Natural killer cell (primary cell): ENCODE data around the gene RNU11. TPM values are rescaled to one million over a fixed set of nuclear protein-coding genes. Genes with fewer than 3 reads are reported as not detected.

Source experiments
- ATAC-seq, 3 donors: fragments of 150-1000 bp in 2 of 3; fragments of 200-7000 bp in 1 of 3; cut with Tn5 transposase; 1 replicate in 1 of 3; 2 replicates in 2 of 3; pipeline ENCODE4 v1.10.0; 2021; ENCODE audit warnings: mild to moderate bottlenecking in 2 of 3, moderate library complexity in 2 of 3
- DNase-seq, 2 donors: peaks; one replicate each; pipeline versions ENCODE4 v3.0.0 to v3.0.0-alpha.2; 2013 to 2021; ENCODE audit warnings: mixed read lengths in 1 of 2
- H3K27ac ChIP-seq: one replicate; pipeline ENCODE4 v1.5.1; 2013; ENCODE audit warnings: mild to moderate bottlenecking, low read length
- H3K27me3 ChIP-seq: one replicate; pipeline ENCODE4 v1.6.1; 2013; ENCODE audit warnings: low read length; ENCODE audit not compliant: control insufficient read depth, insufficient read depth
- H3K36me3 ChIP-seq: one replicate; pipeline ENCODE4 v1.6.1; 2013; ENCODE audit warnings: low read length; ENCODE audit not compliant: control insufficient read depth, insufficient read depth
- H3K4me1 ChIP-seq: one replicate; pipeline ENCODE4 v1.6.1; 2013; ENCODE audit warnings: low read length; ENCODE audit not compliant: control insufficient read depth, insufficient read depth
- H3K4me3 ChIP-seq: one replicate; pipeline ENCODE4 v1.5.1; 2013; ENCODE audit warnings: low read length
- H3K9me3 ChIP-seq: one replicate; pipeline ENCODE4 v1.6.1; 2013; ENCODE audit warnings: low read length; ENCODE audit not compliant: control insufficient read depth, insufficient read depth
- H3K27ac Mint-ChIP-seq, 2 donors: one replicate each; pipeline ENCODE4 v1.8.0; 2022; ENCODE audit warnings: mild to moderate bottlenecking in 2 of 2, mixed read lengths in 2 of 2, moderate library complexity in 1 of 2
- H3K27me3 Mint-ChIP-seq, 2 donors: one replicate each; pipeline ENCODE4 v1.8.0; 2022; ENCODE audit warnings: low read depth in 2 of 2, mixed read lengths in 2 of 2
- H3K36me3 Mint-ChIP-seq: one replicate; pipeline ENCODE4 v1.8.0; 2022; ENCODE audit warnings: mixed read lengths
- H3K4me1 Mint-ChIP-seq, 2 donors: one replicate each; pipeline ENCODE4 v1.8.0; 2022; ENCODE audit warnings: mixed read lengths in 2 of 2
- H3K4me3 Mint-ChIP-seq: one replicate; pipeline ENCODE4 v1.8.0; 2022; ENCODE audit warnings: mild to moderate bottlenecking, moderate library complexity, mixed read lengths
- H3K9me3 Mint-ChIP-seq, 2 donors: one replicate each; pipeline ENCODE4 v1.8.0; 2022; ENCODE audit warnings: mixed read lengths in 2 of 2
- CTCF ChIP-seq: fragments of 200-600 bp; IDR thresholded peaks from one replicate; pipeline ENCODE4 v1.8.0; 2022; ENCODE audit warnings: antibody characterized with exemption
- WGBS: methylation state at CpG from one replicate; pipeline ENCODE4 v1.1.7; 2013; ENCODE audit warnings: missing lambda C conversion rate; ENCODE audit not compliant: insufficient coverage; 5-methylcytosine and 5-hydroxymethylcytosine counted together
- intact Hi-C: fragments of 100-400 bp; cut with micrococcal nuclease; formaldehyde crosslinking; loops from one replicate; pipeline ENCODE4 v1.14.2; 2022
- total RNA-seq, 4 donors: library from RNA; stranded (reverse); fragments of 120-200 nt in 1 of 4; gene quantifications; one replicate each; pipeline versions ENCODE4 v1.2.3 to v1.2.4, GENCODE V29; 2013 to 2022

The RNU11 gene
- total RNA-seq, 3 donors from 2014 or later (not counting 1 experiment from before 2014, with no cell fraction given): not detected

DNA sequence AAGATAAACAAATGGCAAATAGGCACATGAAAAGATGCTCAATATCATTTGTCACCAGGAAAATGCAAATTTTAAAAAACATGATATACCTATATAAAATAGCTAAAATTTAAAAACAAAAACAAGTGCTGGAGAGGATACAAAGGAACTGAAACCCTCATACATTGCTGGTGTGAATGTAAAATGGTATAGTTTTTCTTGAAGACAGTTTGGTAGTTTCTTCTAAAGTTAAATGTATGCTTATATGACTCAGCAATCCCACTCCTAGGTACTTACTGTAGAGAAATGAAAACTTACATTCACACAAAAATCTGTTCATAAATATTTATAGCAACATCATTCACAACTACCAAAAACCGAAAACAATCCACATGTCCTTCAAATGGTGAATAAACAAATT, 16.7 kb upstream of the RNU11 start:
- no peak for DNase-seq
- TF ChIP-seq CTCF: no peak
- no peaks in the 10 kb centered on the region for H3K27me3 Mint-ChIP-seq
- H3K36me3 ChIP-seq: no peaks in the 10 kb centered on the region
- no peaks in the 10 kb centered on the region for H3K27me3 ChIP-seq
- H3K4me3 Mint-ChIP-seq: no peak overlapping the region
- peaks cover 11 to 12% of the 10 kb centered on the region in 2 donors for H3K4me1 Mint-ChIP-seq
- H3K27ac ChIP-seq: no peak overlapping the region
- no peak overlapping the region for H3K4me3 ChIP-seq
- H3K4me1 ChIP-seq: no peaks in the 10 kb centered on the region
- WGBS: no CpG with 5 or more reads among the region's 1 CpG
- H3K9me3 Mint-ChIP-seq: no peaks in the 10 kb centered on the region
- ATAC-seq: no peak
- H3K36me3 Mint-ChIP-seq: no peaks in the 10 kb centered on the region
- no peaks in the 10 kb centered on the region for H3K9me3 ChIP-seq
- intact Hi-C loops: no loop called here
- peak overlapping the region in 1 of 2 donors; percentile 12 for H3K27ac Mint-ChIP-seq

GRCh38 chr1:28632560-28632959, 15.8 kb upstream of the RNU11 start:
- Histone ChIP-seq H3K27me3 (no peaks in the 10 kb centered on the region), H3K27ac (no peak overlapping the region), H3K4me1 (no peaks in the 10 kb centered on the region), H3K4me3 (no peak overlapping the region), H3K36me3 (no peaks in the 10 kb centered on the region), H3K9me3 (no peaks in the 10 kb centered on the region)
- H3K4me3 Mint-ChIP-seq: no peak overlapping the region
- no peaks in the 10 kb centered on the region for H3K9me3 Mint-ChIP-seq
- 98% methylated on average over 4 of the region's 4 CpGs for WGBS
- no peak for DNase-seq
- ATAC-seq: no peak
- no peaks in the 10 kb centered on the region for H3K36me3 Mint-ChIP-seq
- peaks cover 11 to 12% of the 10 kb centered on the region in 2 donors for H3K4me1 Mint-ChIP-seq
- no peaks in the 10 kb centered on the region for H3K27me3 Mint-ChIP-seq
- TF ChIP-seq CTCF: no peak
- peak overlapping the region in 1 of 2 donors; percentile 12 for H3K27ac Mint-ChIP-seq
- intact Hi-C loops: no loop called here

GRCh38 chr1:28640766-28641165, 7.6 kb upstream of the RNU11 start:
- no peaks in the 10 kb centered on the region for H3K27me3 ChIP-seq
- ATAC-seq (no peak), DNase-seq (peak in 1 of 2 donors; percentile 64)
- peaks cover 24% of the 10 kb centered on the region for H3K4me1 ChIP-seq
- no peak overlapping the region for H3K27ac Mint-ChIP-seq
- H3K36me3 Mint-ChIP-seq: no peaks in the 10 kb centered on the region
- H3K9me3 Mint-ChIP-seq: no peaks in the 10 kb centered on the region
- H3K4me3 ChIP-seq: no peak overlapping the region
- no peaks in the 10 kb centered on the region for H3K36me3 ChIP-seq
- H3K4me1 Mint-ChIP-seq: peaks cover 38 to 47% of the 10 kb centered on the region in 2 donors
- WGBS: 83% methylated on average over 1 of the region's 1 CpG
- no peak for TF ChIP-seq CTCF
- peak overlapping the region; percentile 100 for H3K4me3 Mint-ChIP-seq
- intact Hi-C loops: loop anchor here (5.0 kb wide), 3 partner anchors 42 to 237 kb away; partner anchors contain the start of gene RCC1
- no peak overlapping the region for H3K27ac ChIP-seq
- no peaks in the 10 kb centered on the region for H3K27me3 Mint-ChIP-seq
- H3K9me3 ChIP-seq: no peaks in the 10 kb centered on the region
